Adrenal gland (tissue), 5 donors: ENCODE measurements around the gene GLYAT.

Experiments
- POLR2A ChIP-seq, 2 donors: fragments of 450-650 bp; IDR thresholded peaks; one replicate each; pipeline ENCODE4 v1.6.1; 2017; ENCODE audit warnings: antibody characterized with exemption in 2 of 2, mild to moderate bottlenecking in 2 of 2, moderate library complexity in 1 of 2
- TF ChIP-seq, protein P1 (sequence below), 6 experiments: fragments of 450-650 bp in 4 of 6; fragments of 200-600 bp in 2 of 6; sonication (generic) in 1 of 6; IDR thresholded peaks; 1 replicate in 5 of 6; 2 replicates in 1 of 6; pipeline versions ENCODE4 v1.5.1 to v1.8.0; 2016 to 2021; ENCODE audit warnings: antibody characterized with exemption in 6 of 6, mild to moderate bottlenecking in 2 of 6, moderate library complexity in 1 of 6
- donor health status: DM: no; HTN: no; CAD: no.

DNA sequence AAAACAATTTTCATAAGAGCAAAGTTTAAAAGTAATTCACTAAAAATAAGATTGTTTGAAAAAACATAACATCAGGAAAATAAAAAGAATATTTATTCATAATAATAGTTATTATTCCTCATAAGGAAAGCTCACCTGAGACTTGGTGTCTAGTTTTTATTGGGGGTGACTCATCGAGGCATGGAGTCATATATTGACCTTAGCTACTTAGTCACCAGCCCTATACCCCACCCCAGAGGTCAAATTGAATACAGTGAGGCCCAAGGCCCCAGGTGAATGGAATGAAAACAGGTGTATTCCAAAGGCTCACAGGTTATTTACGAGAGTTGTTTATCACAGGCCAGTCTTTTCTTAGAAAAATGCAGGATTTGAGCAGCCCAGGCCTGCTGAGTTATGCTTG, 72.3 kb downstream of the GLYAT start:
- TF ChIP-seq, protein P1, sequence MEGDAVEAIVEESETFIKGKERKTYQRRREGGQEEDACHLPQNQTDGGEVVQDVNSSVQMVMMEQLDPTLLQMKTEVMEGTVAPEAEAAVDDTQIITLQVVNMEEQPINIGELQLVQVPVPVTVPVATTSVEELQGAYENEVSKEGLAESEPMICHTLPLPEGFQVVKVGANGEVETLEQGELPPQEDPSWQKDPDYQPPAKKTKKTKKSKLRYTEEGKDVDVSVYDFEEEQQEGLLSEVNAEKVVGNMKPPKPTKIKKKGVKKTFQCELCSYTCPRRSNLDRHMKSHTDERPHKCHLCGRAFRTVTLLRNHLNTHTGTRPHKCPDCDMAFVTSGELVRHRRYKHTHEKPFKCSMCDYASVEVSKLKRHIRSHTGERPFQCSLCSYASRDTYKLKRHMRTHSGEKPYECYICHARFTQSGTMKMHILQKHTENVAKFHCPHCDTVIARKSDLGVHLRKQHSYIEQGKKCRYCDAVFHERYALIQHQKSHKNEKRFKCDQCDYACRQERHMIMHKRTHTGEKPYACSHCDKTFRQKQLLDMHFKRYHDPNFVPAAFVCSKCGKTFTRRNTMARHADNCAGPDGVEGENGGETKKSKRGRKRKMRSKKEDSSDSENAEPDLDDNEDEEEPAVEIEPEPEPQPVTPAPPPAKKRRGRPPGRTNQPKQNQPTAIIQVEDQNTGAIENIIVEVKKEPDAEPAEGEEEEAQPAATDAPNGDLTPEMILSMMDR (IDR thresholded peaks at IDR 0.05) = no peak
- no peak for TF ChIP-seq POLR2A (IDR thresholded peaks at IDR 0.05)
